H1 (cell line): ENCODE measurements around the gene MACROD2. TPM values are rescaled to one million over a fixed set of nuclear protein-coding genes. Genes with fewer than 3 reads are reported as not detected.

Source experiments
- CTCF ChIA-PET: fragments of 300-600 bp; sonication (Branson Sonifier 250); formaldehyde crosslinking; loops from one replicate; lab custom pipeline; 2021; ENCODE audit not compliant: partially characterized antibody; lab: Charles Lee
- POLR2A ChIA-PET: fragments of 300-600 bp; sonication (Branson Sonifier 250); formaldehyde crosslinking; loops from one replicate; lab custom pipeline; 2021; ENCODE audit warnings: inconsistent platforms; ENCODE audit not compliant: partially characterized antibody; lab: Charles Lee
- DNase-seq, 2 experiments: peaks; one replicate each; pipeline versions ENCODE4 v3.0.0 to v3.0.0-alpha.2; 2010 to 2022; ENCODE audit warnings: low spot score in 2 of 2, low read depth in 1 of 2, mixed read lengths in 1 of 2
- FAIRE-seq: peaks from 2 replicates; lab custom pipeline; 2011; peaks lifted over from hg19 to GRCh38; lab: Jason Lieb, UNC
- H2AFZ ChIP-seq: 2 replicates; pipeline ENCODE4 v1.8.1; 2012; ENCODE audit warnings: low read length, inconsistent platforms
- H2AK5ac ChIP-seq: 2 replicates; pipeline ENCODE4 v1.6.1; 2013; ENCODE audit warnings: low read depth, low read length
- H2BK120ac ChIP-seq: replicated peaks from 2 replicates; pipeline ENCODE3; 2013; ENCODE audit warnings: low read depth, low read length, inconsistent platforms
- H2BK12ac ChIP-seq: 2 replicates; pipeline ENCODE4 v1.6.1; 2013; ENCODE audit warnings: low read depth, low read length
- H2BK15ac ChIP-seq: 2 replicates; pipeline ENCODE4 v1.6.1; 2013; ENCODE audit warnings: low read length
- H2BK20ac ChIP-seq: 2 replicates; pipeline ENCODE4 v1.6.1; 2013; ENCODE audit warnings: low read length
- H2BK5ac ChIP-seq: 2 replicates; pipeline ENCODE4 v1.6.1; 2013; ENCODE audit warnings: low read depth, low read length
- H3K14ac ChIP-seq: 2 replicates; pipeline ENCODE4 v1.6.1; 2013; ENCODE audit warnings: inconsistent platforms; ENCODE audit not compliant: insufficient read length
- H3K18ac ChIP-seq: 2 replicates; pipeline ENCODE4 v1.6.1; 2013; ENCODE audit warnings: low read length; ENCODE audit errors: extremely low read depth
- H3K23ac ChIP-seq: 2 replicates; pipeline ENCODE4 v1.6.1; 2013; ENCODE audit warnings: inconsistent platforms; ENCODE audit not compliant: insufficient read length
- H3K23me2 ChIP-seq: 2 replicates; pipeline ENCODE4 v1.6.1; 2013; ENCODE audit warnings: low read depth, low read length
- H3K27ac ChIP-seq: 2 replicates; pipeline ENCODE4 v1.6.1; 2011; ENCODE audit warnings: low read depth, low read length, inconsistent platforms
- H3K27me3 ChIP-seq, 4 experiments: replicated peaks in 1 of 4; 1 replicate in 1 of 4; 2 replicates in 3 of 4; pipeline versions ENCODE4 v1.6.1 to v1.8.1; 2011 to 2013; ENCODE audit warnings: low read length in 3 of 4, mild to moderate bottlenecking in 3 of 4, inconsistent platforms in 2 of 4, mixed read lengths in 2 of 4, moderate library complexity in 1 of 4; ENCODE audit not compliant: control insufficient read depth in 3 of 4, insufficient read depth in 3 of 4; ENCODE audit errors: extremely low read depth in 1 of 4
- H3K36me3 ChIP-seq, 4 experiments: 2 replicates each; pipeline versions ENCODE4 v1.6.1 to v1.8.1; 2011 to 2013; ENCODE audit warnings: mild to moderate bottlenecking in 4 of 4, low read length in 3 of 4, moderate library complexity in 2 of 4, control low read depth in 1 of 4, inconsistent platforms in 1 of 4; ENCODE audit not compliant: insufficient read depth in 4 of 4, control insufficient read depth in 2 of 4
- H3K4ac ChIP-seq: replicated peaks from 2 replicates; pipeline ENCODE3; 2013; ENCODE audit warnings: low read length, low read depth, mixed read lengths, inconsistent platforms; ENCODE audit not compliant: insufficient read length
- H3K4me1 ChIP-seq, 4 experiments: replicated peaks in 1 of 4; 1 replicate in 1 of 4; 2 replicates in 3 of 4; pipeline versions ENCODE4 v1.6.1 to v1.8.1; 2011 to 2013; ENCODE audit warnings: low read length in 3 of 4, inconsistent platforms in 2 of 4, mixed read lengths in 1 of 4; ENCODE audit not compliant: insufficient read depth in 4 of 4, control insufficient read depth in 3 of 4
- H3K4me2 ChIP-seq, 2 experiments: 2 replicates each; pipeline versions ENCODE4 v1.6.1 to v1.8.1; 2011 to 2013; ENCODE audit warnings: low read depth in 2 of 2, low read length in 2 of 2, control low read depth in 1 of 2, inconsistent platforms in 1 of 2, mild to moderate bottlenecking in 1 of 2; ENCODE audit not compliant: insufficient read depth in 1 of 2
- H3K4me3 ChIP-seq, 4 experiments: fragments of 200-600, 300-600 bp in 1 of 4; sonication (generic), shearing (Covaris generic), sonication (Bioruptor Twin) in 1 of 4; 2 replicates each; pipeline versions ENCODE4 v1.5.1 to v1.8.1; 2011 to 2016; ENCODE audit warnings: low read length in 4 of 4, low read depth in 3 of 4, control low read depth in 2 of 4, inconsistent platforms in 2 of 4, mild to moderate bottlenecking in 2 of 4, mixed read lengths in 1 of 4, moderate library complexity in 1 of 4; ENCODE audit not compliant: insufficient read depth in 2 of 4; ENCODE audit errors: extremely low read depth in 1 of 4
- H3K56ac ChIP-seq: replicated peaks from 2 replicates; pipeline ENCODE3; 2013; ENCODE audit warnings: low read depth, mild to moderate bottlenecking, mixed read lengths, low read length, inconsistent platforms; ENCODE audit not compliant: insufficient read length
- H3K79me1 ChIP-seq: 2 replicates; pipeline ENCODE4 v1.6.1; 2013; ENCODE audit warnings: low read depth, low read length, control low read depth
- H3K79me2 ChIP-seq, 2 experiments: 2 replicates each; pipeline versions ENCODE4 v1.6.1 to v1.8.1; 2012 to 2013; ENCODE audit warnings: low read length in 2 of 2, mild to moderate bottlenecking in 2 of 2, inconsistent platforms in 1 of 2; ENCODE audit not compliant: insufficient read depth in 2 of 2, control insufficient read depth in 1 of 2
- H3K9ac ChIP-seq, 4 experiments: replicated peaks in 1 of 4; 1 replicate in 1 of 4; 2 replicates in 3 of 4; pipeline versions ENCODE4 v1.6.1 to v1.8.1; 2011 to 2013; ENCODE audit warnings: low read depth in 3 of 4, low read length in 3 of 4, control low read depth in 2 of 4, mild to moderate bottlenecking in 2 of 4, moderate library complexity in 2 of 4, inconsistent platforms in 1 of 4; ENCODE audit errors: extremely low read depth in 1 of 4
- H3K9me3 ChIP-seq, 2 experiments: 2 replicates each; pipeline versions ENCODE4 v1.6.1 to v1.8.1; 2012 to 2013; ENCODE audit warnings: mild to moderate bottlenecking in 2 of 2, moderate library complexity in 2 of 2, control low read depth in 1 of 2, inconsistent platforms in 1 of 2, low read depth in 1 of 2, low read length in 1 of 2, mixed read lengths in 1 of 2; ENCODE audit not compliant: insufficient read depth in 2 of 2
- H4K20me1 ChIP-seq, 2 experiments: replicated peaks in 1 of 2; 2 replicates each; pipeline versions ENCODE3 to v1.8.1; 2011 to 2013; ENCODE audit warnings: inconsistent platforms in 2 of 2, low read length in 2 of 2, mild to moderate bottlenecking in 1 of 2; ENCODE audit not compliant: insufficient read depth in 2 of 2, control insufficient read depth in 1 of 2
- H4K5ac ChIP-seq: 2 replicates; pipeline ENCODE4 v1.6.1; 2013; ENCODE audit warnings: low read length, low read depth, mixed read lengths, inconsistent platforms; ENCODE audit not compliant: insufficient read length
- H4K8ac ChIP-seq: 2 replicates; pipeline ENCODE4 v1.8.0; 2013; ENCODE audit warnings: mild to moderate bottlenecking, moderate library complexity, low read length, inconsistent platforms; ENCODE audit not compliant: insufficient read depth; ENCODE audit errors: extremely low read depth
- H4K91ac ChIP-seq: replicated peaks from 2 replicates; pipeline ENCODE3; 2013; ENCODE audit warnings: low read length, mixed read lengths, inconsistent platforms; ENCODE audit not compliant: insufficient read length
- ATF3 ChIP-seq: IDR thresholded peaks from 2 replicates; pipeline ENCODE4 v1.6.1; 2011; ENCODE audit warnings: low read depth, mild to moderate bottlenecking, low read length; ENCODE audit not compliant: insufficient read depth
- BACH1 ChIP-seq: IDR thresholded peaks from 2 replicates; pipeline ENCODE4 v1.6.1; 2012; ENCODE audit warnings: low read length, improper control_type of control experiment
- CBX5 ChIP-seq: fragments of 300-800, 300-1000 bp; sonication (generic); IDR thresholded peaks from 2 replicates; pipeline ENCODE4 v1.7.1; 2016; ENCODE audit warnings: antibody characterized with exemption, low read length, low read depth
- HDAC6 ChIP-seq: IDR thresholded peaks from one replicate; pipeline ENCODE4 v1.7.1; 2012; ENCODE audit warnings: low read depth, mild to moderate bottlenecking, inconsistent platforms, low read length, moderate library complexity
- JUN ChIP-seq: IDR thresholded peaks from 2 replicates; pipeline ENCODE4 v1.6.1; 2011; ENCODE audit warnings: low read depth, mild to moderate bottlenecking, improper control_type of control experiment, low read length
- KDM4A ChIP-seq: IDR thresholded peaks from one replicate; pipeline ENCODE4 v1.7.1; 2012; ENCODE audit warnings: low read depth, mild to moderate bottlenecking, moderate library complexity, low read length, inconsistent platforms; ENCODE audit not compliant: severe bottlenecking
- KDM5A ChIP-seq: fragments of 200-600 bp; IDR thresholded peaks from 2 replicates; pipeline ENCODE4 v1.7.1; 2012; ENCODE audit warnings: mild to moderate bottlenecking, low read length, inconsistent platforms, mixed read lengths
- RAD21 ChIP-seq, 2 experiments: IDR thresholded peaks in 1 of 2; conservative IDR thresholded peaks in 1 of 2; 2 replicates each; pipeline ENCODE4 v1.6.1; 2011; ENCODE audit warnings: low read depth in 2 of 2, low read length in 2 of 2, improper control_type of control experiment in 1 of 2, inconsistent platforms in 1 of 2, mild to moderate bottlenecking in 1 of 2, moderate library complexity in 1 of 2
- RNF2 ChIP-seq: fragments of 200-900, 300-1000 bp; sonication (generic); IDR thresholded peaks from 2 replicates; pipeline ENCODE4 v1.7.1; 2016; ENCODE audit warnings: borderline replicate concordance, low read depth, mild to moderate bottlenecking, antibody characterized with exemption, low read length; ENCODE audit not compliant: poor library complexity, severe bottlenecking; ENCODE audit errors: missing control alignments
- TAF1 ChIP-seq: IDR thresholded peaks from 2 replicates; pipeline ENCODE4 v1.6.1; 2011; ENCODE audit warnings: mild to moderate bottlenecking, low read depth, low read length
- TBP ChIP-seq: IDR thresholded peaks from 2 replicates; pipeline ENCODE4 v1.6.1; 2011; ENCODE audit warnings: low read depth, low read length, improper control_type of control experiment
- WGBS, 2 experiments: shearing (Covaris generic) in 1 of 2; methylation state at CpG; one replicate each; pipeline versions ENCODE4 v1.1.6 to v1.1.7; 2013 to 2015; ENCODE audit warnings: low lambda C conversion rate in 2 of 2, mixed read lengths in 2 of 2, inconsistent platforms in 1 of 2, low coverage in 1 of 2, missing lambda C conversion rate in 1 of 2; ENCODE audit not compliant: insufficient replicate concordance in 2 of 2, insufficient coverage in 1 of 2, insufficient read length in 1 of 2; ENCODE audit errors: extremely low coverage in 1 of 2, missing lambda C conversion rate in 1 of 2; 5-methylcytosine and 5-hydroxymethylcytosine counted together
- polyA plus RNA-seq, 7 experiments: library from polyadenylated mRNA; depleted of rRNA in 3 of 7; stranded (reverse) in 5 of 7; unstranded in 2 of 7; fragments of >200 nt in 5 of 7; fragments of 200-250 nt in 2 of 7; gene quantifications; 1 replicate in 5 of 7; 2 replicates in 1 of 7; 4 replicates in 1 of 7; pipeline versions ENCODE4 v1.2.1 to v1.2.3, GENCODE V29; 2011 to 2013; ENCODE audit warnings: missing spikeins in 2 of 7, mixed read lengths in 2 of 7
- total RNA-seq: library from RNA; stranded (reverse); fragmentation: NEBNext Ultra II Directional; extraction: Animal tissue kit (Norgen Biotek cat#: 25700); gene quantifications from 2 replicates; pipeline ENCODE4 v1.2.1, GENCODE V29; 2021
- TF ChIP-seq, protein P1 (sequence below): IDR thresholded peaks from 2 replicates; pipeline ENCODE4 v1.6.1; 2011; ENCODE audit warnings: low read length, improper control_type of control experiment

The MACROD2 gene
- total and polyA plus RNA-seq, 2 of the 8 experiments (the other 6 are each of a cell fraction or from before 2014, with no cell fraction given), result 0.70 to 3.9 TPM

- H2BK15ac ChIP-seq, result no peak overlapping the region
- DNase-seq (no peak), FAIRE-seq (no peak)
- H3K4ac ChIP-seq, result no peak overlapping the region
- no peak overlapping the region for H2AFZ ChIP-seq
- no peak overlapping the region for H2BK5ac ChIP-seq
- no peak overlapping the region for H4K5ac ChIP-seq
- no peaks in the 10 kb centered on the region for H3K79me1 ChIP-seq
- no peaks in the 10 kb centered on the region for H4K20me1 ChIP-seq
- H2BK120ac ChIP-seq, result no peak overlapping the region
- no peak overlapping the region for H3K4me2 ChIP-seq
- H3K27ac ChIP-seq, result no peak overlapping the region
- no peak overlapping the region for H2AK5ac ChIP-seq
- peaks cover 0 to 3% (median 0%) of the 10 kb centered on the region in 4 experiments; a peak in 1 of 7 replicates for H3K4me1 ChIP-seq
- no peak overlapping the region for H2BK12ac ChIP-seq
- no peaks in the 10 kb centered on the region; the same call in 1 of the 2 replicates for H3K23me2 ChIP-seq
- H4K91ac ChIP-seq, result no peak overlapping the region
- no peak overlapping the region for H3K14ac ChIP-seq
- no peak overlapping the region for H2BK20ac ChIP-seq
- H3K56ac ChIP-seq, result no peak overlapping the region
- no peaks in the 10 kb centered on the region for H3K79me2 ChIP-seq
- ChIA-PET POLR2A (interaction anchor here (0.9 kb wide), 1 partner anchor 8 kb away, joined by 3 read pairs; no protein-coding TSS in a partner anchor), CTCF (no interaction called here)
- H3K18ac ChIP-seq, result no peak overlapping the region
- no peak overlapping the region for H3K4me3 ChIP-seq
- no peak overlapping the region for H4K8ac ChIP-seq
- no peak overlapping the region for H3K9ac ChIP-seq
- no peak overlapping the region for H3K23ac ChIP-seq
- no peaks in the 10 kb centered on the region for H3K9me3 ChIP-seq
- H3K27me3 ChIP-seq, result no peaks in the 10 kb centered on the region; a peak in 1 of 7 replicates
- 95% methylated on average over 4 of the region's 4 CpGs; no CpG with 5 or more reads in 1 of the 2 experiments for WGBS, 2 experiments
- no peaks in the 10 kb centered on the region for H3K36me3 ChIP-seq
- TF ChIP-seq KDM5A (no peak), KDM4A (no peak), RAD21 (IDR thresholded peaks at IDR 0.05 in 1 of 2, conservative IDR thresholded peaks at IDR 0.05 in 1 of 2; ENCODE audit: low read depth in 2 of 2, low read length in 2 of 2) (no peak), TBP (no peak), ATF3 (no peak), BACH1 (no peak), HDAC6 (no peak), TAF1 (no peak), JUN (no peak), CBX5 (no peak), RNF2 (no peak)
- TF ChIP-seq, protein P1, sequence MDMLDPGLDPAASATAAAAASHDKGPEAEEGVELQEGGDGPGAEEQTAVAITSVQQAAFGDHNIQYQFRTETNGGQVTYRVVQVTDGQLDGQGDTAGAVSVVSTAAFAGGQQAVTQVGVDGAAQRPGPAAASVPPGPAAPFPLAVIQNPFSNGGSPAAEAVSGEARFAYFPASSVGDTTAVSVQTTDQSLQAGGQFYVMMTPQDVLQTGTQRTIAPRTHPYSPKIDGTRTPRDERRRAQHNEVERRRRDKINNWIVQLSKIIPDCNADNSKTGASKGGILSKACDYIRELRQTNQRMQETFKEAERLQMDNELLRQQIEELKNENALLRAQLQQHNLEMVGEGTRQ, result no peak
These were observed 706.0 kb downstream of the MACROD2 start for GRCh38 chr20:14701326-14701725.
